AG09309 (cell line): ENCODE results near the gene TRRAP.

ENCODE experiments used
- DNase-seq: peaks from one replicate; pipeline ENCODE4 v3.0.0-alpha.2; 2010; ENCODE audit warnings: low read depth
- H3K4me3 ChIP-seq: 2 replicates; pipeline ENCODE4 v1.5.1; 2011; ENCODE audit warnings: mild to moderate bottlenecking, low read depth, low read length, moderate library complexity; ENCODE audit not compliant: control insufficient read depth
- CTCF ChIP-seq: IDR thresholded peaks from 2 replicates; pipeline ENCODE4 v1.5.1; 2011; ENCODE audit warnings: mild to moderate bottlenecking, low read depth, low read length, inconsistent platforms; ENCODE audit not compliant: insufficient read depth, control insufficient read depth; ENCODE audit errors: missing control alignments

TRRAP gene

GRCh38 chr7:98933321-98933720 is 55.0 kb downstream of the TRRAP start:
- H3K4me3 ChIP-seq: no peak overlapping the region
- no peak for TF ChIP-seq CTCF
- DNase-seq: no peak

DNA sequence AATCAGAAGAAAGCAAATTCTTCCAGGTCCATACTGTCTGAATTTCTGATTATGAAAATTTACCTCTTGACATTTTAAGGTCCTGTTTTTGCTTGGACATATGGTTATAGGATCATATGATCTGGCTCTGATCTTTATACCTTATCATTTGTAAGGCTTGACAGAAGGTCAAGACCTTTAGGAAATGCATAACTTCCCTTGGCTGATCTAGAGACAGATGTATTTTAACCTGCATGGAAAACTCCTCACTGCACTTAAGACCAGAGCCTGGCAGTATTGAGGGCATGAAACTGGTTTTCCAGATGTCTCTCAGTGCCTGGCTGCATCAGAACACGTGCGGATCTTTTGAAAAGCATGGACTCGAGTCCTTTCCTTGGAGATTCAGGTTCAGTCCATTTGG is 55.9 kb downstream of the TRRAP start:
- DNase-seq: no peak
- no peak for TF ChIP-seq CTCF
- no peak overlapping the region for H3K4me3 ChIP-seq

DNA sequence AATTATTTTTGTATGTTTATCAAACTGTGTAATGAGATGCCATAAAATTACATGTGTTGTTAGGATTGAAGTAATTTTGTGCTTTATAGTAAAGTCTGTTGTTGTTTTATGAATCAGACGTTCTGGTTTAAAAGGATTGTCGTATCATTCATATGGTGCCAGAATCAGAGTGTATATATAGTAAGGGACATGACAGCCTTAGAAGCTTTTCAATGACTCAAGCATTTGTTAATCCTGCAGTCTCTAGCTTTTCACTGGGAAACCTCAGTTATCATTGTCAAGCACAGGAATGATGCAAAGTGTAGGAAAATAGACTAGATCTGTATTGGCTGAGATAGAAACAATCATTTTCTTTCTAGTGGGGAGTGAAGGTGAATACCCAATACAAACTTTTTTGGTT is 57.5 kb downstream of the TRRAP start:
- TF ChIP-seq CTCF: no peak
- no peak overlapping the region for H3K4me3 ChIP-seq
- DNase-seq: no peak

- H3K4me3 ChIP-seq: no peak overlapping the region
- DNase-seq: no peak
- TF ChIP-seq CTCF: no peak
Measured at GRCh38 chr7:98943336-98943735, 65.0 kb downstream of the TRRAP start.

GRCh38 chr7:98944386-98944785 is 66.1 kb downstream of the TRRAP start:
- no peak overlapping the region for H3K4me3 ChIP-seq
- no peak for DNase-seq
- TF ChIP-seq CTCF: no peak

GRCh38 chr7:98945852-98946251 is 67.5 kb downstream of the TRRAP start:
- TF ChIP-seq CTCF: no peak
- H3K4me3 ChIP-seq: no peak overlapping the region
- DNase-seq: no peak

- no peak overlapping the region for H3K4me3 ChIP-seq
- TF ChIP-seq CTCF: no peak
- DNase-seq: no peak
Measured at GRCh38 chr7:98946389-98946788, 68.1 kb downstream of the TRRAP start.
